Measurements from ENCODE around the gene CUL4A.
A peak's percentile ranks its signal among the peaks of the same experiment; 100 is the strongest.
"Not testable (repeated sequence)": the region's sequence is repeated elsewhere in the genome, so short reads cannot be mapped to it uniquely, and the experiment has no call there.

The CUL4A gene

DNA sequence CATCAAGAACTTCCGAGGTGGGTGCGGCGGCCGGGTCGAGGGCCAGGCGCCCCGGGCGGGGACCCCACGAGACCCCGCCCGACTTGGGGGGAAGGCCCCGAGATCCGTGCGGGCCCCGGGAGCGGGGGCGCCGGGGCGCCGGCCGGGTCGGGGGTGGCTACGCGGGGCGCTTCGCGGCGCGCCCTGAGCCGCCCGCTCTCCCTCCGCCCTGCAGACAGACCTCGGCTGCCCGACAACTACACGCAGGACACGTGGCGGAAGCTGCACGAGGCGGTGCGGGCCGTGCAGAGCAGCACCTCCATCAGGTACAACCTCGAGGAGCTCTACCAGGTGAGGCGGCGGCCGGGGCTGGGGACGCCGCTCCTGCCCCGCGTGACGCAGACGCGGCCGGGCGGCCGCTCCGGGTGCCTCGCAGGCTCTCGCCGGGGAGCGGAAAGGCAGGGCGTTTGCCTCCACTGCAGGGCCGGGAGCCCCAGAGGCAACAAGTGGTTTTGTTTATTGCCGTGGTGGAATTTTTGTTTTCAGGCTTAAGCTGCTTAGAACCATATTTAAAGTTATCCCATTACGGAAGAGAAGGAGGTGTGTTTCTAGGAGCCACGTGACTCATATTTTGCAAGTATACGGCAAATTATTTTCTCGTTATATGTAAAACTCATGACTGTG is 477 bp downstream of the CUL4A start:
- DNase-seq = peak; percentile 39

DNA sequence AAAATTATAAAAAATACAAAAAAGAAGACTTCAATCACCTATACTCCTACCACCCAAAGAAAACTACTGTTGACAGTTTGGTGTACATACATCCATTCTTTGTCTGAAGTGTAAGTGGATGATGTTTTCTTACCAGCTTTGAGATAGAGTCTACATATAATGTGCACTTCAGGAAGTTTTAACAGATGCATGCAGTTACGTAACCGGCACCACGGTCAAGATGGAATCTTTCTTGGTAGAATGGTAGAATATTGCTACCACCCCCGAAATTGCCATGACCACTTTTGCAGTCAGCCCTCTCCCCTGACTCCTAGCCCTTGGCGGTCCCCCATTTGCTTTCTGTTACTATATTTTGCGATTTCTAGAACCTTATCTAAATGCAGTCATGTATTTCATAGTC is 1.4 kb downstream of the CUL4A start:
- no peak for DNase-seq

DNA sequence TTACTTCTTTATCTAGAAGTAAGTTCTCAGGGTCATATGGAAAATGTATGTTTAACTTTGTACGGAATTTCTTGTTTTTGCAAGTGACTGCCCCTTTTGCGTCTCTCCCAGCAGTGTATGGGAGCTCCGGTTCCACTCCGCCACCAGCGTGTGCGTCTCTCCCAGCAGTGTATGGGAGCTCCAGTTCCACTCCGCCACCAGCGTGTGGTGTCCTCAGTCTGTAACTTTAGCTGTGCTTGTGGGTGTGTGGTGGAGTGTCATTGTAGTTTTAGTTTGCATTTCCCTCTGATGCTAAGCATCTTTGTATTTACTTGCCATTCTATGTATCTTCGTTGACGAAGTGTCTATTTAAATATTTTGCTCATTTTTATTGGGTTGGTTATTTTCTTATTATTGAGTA is 2.4 kb downstream of the CUL4A start:
- DNase-seq = no peak

DNA sequence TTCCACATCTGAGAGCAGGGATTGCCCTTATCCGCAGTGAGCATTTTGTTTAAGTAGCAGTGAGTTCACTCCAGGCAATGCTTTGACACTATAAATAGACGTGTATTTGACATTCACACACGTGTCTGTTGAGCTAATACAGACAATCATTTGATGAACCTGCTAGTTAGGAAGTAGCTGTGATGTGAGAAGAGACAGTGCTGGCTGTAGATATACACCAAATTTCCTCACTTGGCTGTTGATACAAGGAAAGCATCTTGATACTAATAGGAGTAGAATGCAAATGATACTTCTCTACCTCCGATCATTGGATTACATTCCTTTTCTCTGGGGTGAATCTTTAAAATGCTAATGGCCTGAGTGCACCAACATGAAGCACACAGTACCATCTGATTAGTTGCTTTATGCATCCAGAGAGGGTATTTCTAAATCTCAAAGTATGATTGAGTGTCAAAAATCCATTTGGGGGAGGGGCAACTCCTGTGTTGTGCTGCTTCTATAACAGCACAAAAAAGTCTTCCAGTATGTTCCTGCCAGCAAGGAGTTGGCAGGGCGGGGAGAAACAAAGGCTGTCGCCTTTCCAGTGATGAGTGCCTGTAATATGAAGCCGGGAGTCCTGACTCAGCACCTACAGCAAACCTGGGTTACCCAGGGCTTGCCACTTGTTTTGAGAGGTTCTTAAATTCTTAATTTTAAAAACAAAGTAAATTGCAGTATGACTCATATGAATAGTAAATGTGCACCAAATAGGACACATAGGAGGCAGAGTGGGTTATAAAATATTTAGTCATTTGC is 7.0 kb downstream of the CUL4A start:
- peak; percentile 71 for DNase-seq

DNA sequence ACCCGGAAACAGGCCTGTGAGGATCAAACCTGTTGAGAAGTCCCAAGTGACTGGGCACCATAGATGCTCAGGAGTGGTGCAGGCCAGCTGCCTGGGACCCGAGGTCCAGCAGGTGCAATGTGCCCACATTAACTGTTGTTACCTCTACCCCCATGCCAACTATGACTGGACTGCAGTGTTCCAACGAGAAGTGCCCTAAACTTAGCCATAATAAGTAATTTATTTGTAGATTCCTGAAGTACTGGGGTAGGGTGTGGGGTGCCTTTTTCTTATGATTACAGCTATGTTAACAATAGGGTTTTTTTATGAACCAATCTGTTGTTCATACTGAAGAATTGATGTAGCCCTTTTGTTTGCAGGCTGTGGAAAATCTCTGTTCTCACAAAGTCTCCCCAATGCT is 9.2 kb downstream of the CUL4A start:
- no peak for DNase-seq

DNA sequence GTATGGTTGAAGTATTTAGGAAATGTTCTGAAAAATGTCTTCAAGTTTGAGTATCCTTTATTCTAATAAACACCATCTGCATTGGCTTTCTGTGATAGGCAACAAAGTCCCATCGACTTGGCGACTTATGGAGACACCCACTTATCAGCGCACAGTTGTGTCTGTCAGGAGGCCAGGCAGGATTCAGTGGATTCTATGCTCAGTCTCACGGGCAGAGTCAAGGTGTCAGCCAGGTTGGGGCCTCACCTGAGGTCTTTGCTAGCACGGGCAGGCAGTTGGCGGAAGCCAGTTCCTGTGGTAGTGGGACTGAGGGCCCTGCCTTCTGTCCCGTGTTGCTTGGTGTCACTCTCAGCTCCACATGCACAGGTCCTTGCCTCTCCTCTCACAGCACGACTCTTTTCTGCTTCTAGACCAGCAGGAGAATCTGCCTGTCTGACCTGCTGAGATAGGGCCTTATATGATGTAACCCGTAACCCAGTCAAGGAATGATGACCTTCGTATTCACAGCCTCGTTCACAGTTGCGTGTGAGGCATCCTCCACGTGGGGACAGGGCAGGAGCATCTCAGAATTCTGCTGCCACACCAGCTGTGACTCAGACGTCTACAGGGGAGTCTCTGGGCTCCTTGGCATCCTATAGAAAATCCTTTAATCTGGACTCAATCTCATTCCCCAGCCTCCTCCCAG is 10.0 kb downstream of the CUL4A start:
- no peak for DNase-seq

DNA sequence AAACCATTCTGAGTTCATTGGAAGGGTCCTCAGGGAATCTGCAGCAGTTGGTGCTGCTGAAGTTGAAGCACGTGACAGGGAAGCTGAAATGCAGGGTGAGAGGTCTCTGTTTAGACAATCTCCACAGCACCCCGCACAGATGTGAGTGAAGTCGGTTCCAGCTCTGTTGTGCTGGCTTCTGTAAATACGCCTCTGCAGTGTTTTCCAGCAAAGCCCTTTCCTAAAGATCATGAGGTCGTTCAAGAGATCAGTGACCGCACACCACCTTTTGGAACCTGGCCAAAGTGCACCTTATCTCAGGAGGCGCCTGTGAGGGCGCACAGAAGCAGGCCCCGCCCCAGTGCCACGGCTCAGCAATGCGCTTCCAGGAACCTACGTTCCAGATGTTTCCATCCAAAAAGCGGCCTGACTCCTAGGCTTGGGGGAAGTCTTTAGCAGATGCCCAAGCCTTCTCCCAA is 10.8 kb downstream of the CUL4A start:
- no peak for DNase-seq

DNA sequence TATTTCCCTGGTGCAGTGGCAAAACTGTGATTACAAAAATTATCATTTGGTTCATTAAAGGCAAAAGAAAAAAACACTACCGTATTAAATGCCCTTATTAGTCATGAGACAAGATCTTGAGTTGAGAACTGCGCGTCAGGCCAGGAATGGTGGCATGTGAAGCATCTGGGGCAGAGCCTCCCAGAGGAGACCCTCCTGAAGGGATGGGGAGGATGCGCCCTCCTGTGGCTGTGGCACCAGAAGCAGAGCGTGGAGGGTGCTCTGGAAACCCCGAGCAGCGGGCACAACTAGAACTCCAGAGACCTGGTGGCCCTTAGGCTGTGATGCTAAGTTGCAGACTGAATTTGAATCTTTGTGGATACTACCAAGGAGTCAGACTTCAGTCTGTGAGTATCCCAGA is 11.5 kb downstream of the CUL4A start:
- no peak for DNase-seq

DNA sequence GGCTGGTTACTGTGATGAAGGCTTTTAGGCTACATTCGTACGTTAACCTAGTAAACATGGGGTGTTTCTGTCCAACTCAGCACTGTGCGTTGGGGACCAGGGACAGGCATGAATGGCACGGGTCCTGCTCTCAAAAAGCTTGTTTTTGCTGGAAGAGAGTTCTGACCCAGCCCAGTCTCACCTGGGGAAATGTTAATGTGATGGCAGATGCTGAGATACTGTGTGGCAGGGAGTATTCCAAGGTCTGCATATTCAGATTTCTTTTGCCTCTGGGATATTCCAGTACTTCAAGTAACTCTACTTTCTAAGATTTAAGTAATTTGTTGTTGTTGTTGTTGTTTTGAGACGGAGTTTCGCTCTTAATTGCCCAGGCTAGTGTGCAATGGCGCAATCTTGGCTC is 13.7 kb downstream of the CUL4A start:
- DNase-seq = no peak

DNA sequence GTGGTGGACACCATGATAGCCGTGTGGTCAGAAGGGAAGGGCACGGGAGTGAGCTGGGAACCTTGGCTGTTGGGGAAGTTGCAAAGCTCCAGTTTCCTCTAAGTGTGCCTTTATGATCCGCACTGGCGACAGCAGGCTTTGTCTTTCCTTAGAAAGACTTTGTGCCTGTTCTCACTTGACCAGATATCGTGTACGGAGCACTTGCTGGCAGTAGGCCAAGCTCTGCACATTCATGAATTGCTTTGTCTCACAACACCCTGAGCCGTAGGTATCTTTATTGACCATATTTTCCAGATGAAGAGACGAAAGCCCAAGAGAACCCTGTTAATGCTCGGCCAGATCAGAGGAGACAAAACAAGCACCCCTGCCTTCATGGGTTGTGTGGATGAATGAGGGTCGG is 15.1 kb downstream of the CUL4A start:
- DNase-seq = no peak

DNA sequence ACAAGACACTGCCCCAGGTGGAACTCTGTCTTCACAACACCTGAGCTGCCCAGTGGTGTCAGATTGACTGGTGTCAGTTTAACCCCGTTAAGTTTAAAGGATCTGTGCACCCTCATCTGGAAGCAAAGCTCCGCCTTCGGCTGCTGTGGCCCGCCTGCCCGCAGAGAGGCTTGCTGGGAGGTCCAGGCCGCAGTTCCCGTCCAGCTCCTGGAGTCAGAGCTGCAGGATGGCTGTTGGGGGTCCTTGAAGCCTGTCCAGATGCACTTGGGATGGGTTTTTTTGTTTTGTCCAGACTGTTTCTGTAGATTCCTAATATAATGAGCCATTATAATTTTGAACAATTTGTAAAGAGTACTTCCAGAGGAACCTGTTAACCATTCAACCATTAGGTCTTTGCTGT is 16.1 kb downstream of the CUL4A start:
- no peak for DNase-seq

DNA sequence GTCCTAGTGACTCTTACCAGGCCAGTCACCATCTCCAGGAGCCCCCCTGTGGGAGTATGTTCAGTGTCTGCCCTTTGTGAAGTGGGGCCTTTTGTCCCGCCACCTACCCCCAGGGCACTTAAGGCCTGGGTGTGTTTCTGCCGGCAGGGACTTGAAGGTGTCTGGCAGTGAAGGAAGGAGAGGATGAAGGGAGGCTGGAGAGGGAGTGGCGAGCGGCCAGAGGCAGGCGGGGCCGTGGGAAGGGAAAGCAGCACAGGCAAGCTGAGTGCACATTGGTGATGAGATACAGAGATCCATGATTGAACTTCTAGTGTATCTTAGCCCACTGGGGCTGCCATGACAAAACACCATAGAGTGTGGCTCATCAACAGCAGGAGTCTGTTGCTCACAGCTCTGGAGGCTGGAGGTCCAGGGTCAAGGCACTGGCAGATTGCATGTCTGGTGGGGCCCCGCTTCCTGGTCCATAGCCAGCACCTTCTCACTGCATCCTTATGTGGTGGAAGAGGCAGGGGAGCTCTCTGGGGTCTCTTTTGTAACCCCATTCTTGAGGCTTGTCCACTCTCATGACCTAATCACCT is 17.5 kb downstream of the CUL4A start:
- no peak for DNase-seq

DNA sequence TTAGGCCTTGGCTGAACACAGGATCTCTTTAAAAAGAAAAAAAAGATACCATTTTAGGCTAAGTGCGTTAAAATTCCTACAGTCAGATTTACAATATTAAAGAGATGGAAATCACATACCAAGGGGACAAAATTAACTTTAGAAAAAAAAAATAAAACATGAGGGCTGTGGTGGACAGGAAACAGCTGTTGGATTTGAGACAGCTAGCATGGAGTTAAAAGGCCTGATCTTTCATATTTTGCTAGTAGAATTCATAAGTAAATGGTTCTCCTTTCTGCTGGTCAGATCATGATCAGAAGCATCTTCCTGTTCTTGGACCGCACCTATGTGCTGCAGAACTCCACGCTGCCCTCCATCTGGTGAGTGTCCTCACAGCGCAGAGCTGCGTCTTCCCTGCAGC is 19.7 kb downstream of the CUL4A start:
- DNase-seq = no peak

DNA sequence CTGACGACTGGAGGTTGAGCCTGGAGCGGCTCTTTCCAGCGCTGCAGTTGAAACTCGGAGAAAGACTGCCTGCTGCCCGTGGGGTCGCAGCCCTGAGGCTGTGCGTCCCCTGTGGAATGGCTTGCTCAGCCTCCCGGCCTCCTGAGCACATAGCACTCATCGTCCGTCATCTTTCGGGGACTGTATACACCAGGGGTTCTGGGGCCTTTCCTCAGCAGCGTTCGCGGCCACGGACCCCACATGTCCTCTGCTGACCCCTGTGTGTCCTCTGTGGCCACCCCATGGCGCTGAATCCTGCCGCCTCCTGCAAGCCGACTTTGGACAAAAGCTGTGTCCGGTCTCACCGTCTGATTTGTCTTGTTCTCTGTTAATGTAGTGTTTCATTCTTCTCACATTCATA is 20.4 kb downstream of the CUL4A start:
- DNase-seq = no peak

DNA sequence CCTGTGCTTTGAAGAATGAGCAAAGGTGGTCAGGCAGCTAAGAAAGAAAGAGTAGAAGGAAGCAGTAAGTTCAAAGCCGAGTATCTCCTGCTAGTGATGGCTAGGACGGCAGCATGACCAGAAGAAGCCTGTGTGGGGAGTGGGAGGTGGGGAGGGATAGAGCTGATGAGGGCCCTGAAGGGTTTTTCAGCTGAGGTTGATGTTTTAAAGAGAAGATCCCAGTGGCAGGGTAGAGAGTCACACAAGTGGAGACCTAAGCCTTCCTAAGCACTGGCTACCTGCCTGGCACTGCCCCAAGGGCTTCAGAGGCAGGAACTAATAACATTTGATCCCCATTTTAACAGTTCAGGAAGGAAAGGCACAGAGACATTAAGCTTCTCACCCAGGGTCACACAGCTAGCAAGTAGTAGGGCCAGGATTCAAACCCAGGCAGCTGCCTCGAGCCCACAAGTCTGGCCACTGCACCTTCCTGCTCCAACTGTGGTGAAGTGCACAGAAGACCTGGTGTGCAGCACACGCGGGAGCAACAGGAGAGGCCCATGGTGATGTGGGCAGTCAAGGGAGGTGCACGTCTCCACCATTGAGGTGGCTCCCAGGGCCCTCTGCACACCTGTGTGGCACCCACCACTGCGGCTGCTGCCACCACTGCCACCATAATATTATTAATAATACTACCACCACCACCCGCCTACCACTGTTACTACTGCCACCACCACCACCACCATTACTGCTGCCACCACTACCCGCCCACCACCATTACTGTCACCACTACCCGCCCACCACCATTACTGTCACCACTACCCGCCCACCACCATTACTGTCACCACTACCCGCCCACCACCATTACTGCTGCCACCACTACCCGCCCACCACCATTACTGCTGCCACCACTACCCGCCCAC is 22.1 kb downstream of the CUL4A start:
- DNase-seq = no peak

DNA sequence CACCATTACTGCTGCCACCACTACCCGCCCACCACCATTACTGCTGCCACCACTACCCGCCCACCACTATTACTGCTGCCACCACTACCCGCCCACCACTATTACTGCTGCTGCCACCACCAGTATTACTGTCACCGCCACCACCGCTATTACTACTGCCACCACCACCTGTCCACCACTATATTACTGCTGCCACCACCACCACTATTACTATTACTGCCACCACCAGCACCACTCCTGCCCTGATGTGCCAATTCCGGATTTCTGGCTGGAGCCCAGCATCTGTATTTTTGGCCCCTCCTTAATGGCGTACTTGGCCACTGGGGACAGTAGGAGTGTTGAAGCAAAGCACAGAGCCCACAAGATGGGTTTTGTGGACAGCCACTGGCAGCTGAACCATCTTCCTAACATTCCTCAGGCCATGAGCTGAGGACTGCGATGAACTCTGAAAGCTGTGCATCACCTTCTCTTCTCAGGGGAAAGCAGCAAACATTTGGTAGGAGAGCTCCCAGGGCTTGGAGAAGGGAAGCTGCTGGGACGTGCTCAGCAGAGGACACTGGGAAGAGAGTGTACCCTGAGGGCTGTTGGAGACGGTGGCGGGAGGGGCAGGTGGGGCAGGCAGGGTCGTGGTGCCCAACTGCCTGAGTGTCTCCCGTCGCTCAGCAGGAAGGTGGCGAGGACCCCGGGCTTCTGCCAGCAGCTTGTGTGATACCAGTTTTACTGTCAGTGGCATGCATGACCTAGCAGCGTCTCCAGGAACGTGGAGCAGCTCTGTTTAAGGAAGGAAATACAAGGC is 23.0 kb downstream of the CUL4A start:
- no peak for DNase-seq

DNA sequence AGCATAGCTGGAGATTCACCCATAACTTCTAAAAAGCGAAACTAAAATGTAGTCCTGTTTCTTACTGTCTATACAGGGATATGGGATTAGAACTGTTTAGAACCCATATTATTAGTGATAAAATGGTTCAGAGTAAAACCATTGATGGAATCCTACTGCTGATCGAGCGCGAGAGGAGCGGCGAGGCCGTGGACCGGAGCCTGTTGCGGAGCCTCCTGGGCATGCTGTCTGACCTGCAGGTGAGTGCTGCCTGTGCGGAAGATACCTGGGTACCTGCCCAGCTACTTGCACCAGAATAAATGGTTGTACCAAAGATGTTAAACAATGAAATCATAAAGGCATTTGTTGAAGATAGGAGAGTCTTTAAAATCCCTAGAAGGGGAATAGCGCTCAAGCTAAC is 23.7 kb downstream of the CUL4A start:
- no peak for DNase-seq

DNA sequence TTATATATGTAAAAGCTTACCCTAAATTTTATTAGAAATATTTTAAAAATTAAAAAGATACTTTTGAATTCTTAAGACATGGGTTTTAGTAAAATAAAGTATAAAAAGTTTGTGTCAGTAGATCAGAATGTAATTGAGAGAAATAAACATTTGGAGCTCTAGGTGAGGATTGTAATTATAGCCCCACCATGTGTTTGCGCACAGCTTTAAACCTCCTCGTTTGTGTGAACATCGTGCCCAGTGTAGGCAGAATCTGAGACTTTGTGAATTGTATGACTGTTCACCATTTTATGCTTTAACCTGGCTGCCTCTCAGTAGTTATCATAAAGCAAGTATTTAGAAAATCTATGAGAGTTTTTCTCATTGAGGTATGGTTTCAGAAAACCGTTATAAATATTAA is 29.1 kb downstream of the CUL4A start:
- DNase-seq = no peak

DNA sequence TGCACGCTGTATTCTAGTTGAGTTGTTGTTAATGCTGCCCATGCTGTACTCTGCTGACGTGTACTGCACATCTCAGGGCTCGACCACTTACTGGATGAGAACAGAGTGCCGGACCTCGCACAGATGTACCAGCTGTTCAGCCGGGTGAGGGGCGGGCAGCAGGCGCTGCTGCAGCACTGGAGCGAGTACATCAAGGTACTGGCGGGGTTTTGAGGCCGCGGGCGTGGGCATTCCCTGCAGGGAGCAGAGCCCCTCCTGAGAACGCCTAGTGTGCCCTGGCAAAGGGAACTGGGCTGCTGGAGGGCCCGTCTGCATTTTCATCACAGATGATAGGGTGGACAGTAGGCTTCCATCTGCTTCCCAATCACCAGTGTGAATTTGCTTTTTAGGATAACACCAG is 29.9 kb downstream of the CUL4A start:
- no peak for DNase-seq

DNA sequence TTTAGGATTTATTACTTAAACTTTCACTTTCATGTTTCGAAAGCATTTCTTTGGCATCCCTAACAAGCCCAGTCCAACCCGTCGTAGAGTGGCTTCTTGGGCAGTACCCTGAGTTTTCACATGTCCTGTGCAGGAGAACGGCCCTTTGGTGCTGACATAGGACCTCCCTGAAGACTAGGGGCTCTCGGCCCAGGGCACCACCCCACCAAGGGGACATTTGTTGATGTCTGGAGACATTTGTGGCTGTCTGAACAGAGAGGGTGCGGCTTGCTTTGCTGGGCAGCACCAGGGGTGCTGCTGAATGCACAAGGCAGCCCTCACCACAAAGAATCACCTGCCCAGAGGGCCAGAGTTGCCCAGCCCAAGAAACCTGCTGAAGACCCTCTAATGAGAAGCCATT is 30.6 kb downstream of the CUL4A start:
- DNase-seq = no peak

DNA sequence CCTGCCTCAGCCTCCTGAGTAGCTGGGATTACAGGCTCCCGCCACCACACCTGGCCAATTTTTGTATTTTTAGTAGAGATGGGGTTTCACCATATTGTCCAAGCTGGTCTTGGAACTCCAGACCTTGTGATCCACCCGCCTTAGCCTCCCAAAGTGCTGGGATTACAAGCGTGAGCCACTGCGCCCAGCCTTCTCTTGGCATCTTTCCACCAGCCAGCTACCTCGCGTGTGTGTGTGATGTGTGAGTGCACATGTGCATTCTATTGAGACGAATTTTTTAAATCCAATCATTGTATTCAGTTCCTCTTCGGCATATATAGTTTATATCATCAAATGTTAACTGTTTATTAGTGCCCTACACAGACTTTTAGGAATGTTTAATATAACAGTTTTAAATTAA is 32.2 kb downstream of the CUL4A start:
- not testable (repeated sequence) for DNase-seq

DNA sequence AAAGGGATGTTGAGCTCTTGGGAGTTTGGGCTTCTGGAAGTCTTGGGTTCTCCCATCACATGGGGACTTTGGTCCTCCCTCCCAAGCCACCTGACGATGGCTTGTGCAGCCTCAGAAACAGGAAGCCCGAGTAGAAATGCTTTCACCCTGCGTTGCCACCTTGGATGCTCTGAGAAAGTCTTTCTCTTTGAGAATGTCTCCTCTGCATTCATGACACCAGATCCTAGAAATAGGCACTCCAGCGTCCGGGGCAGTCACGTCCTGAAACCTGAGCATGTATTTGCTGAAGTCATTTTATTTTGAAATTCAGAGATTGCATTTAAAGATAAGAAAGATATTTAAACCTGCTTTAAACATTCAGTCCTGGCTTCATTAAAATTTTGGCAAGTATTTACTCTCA is 34.4 kb downstream of the CUL4A start:
- DNase-seq = no peak
